Fibroblast of pulmonary artery (primary cell): ENCODE data around the gene COL18A1.
"Not testable (repeated sequence)": the region's sequence is repeated elsewhere in the genome, so short reads cannot be mapped to it uniquely, and the experiment has no call there.

Source experiments
- DNase-seq: peaks from one replicate; pipeline ENCODE4 v3.0.0-alpha.2; 2010; ENCODE audit warnings: low read depth
- H3K4me3 ChIP-seq: replicated peaks from 2 replicates; pipeline ENCODE4 v1.5.1; 2011; ENCODE audit warnings: low read depth, mild to moderate bottlenecking, control low read depth, low read length, moderate library complexity
- TF ChIP-seq, protein P1 (sequence below): IDR thresholded peaks from 2 replicates; pipeline ENCODE4 v1.5.1; 2011; ENCODE audit warnings: mild to moderate bottlenecking, control low read depth, low read length, inconsistent platforms; ENCODE audit errors: missing control alignments

Gene COL18A1

DNA sequence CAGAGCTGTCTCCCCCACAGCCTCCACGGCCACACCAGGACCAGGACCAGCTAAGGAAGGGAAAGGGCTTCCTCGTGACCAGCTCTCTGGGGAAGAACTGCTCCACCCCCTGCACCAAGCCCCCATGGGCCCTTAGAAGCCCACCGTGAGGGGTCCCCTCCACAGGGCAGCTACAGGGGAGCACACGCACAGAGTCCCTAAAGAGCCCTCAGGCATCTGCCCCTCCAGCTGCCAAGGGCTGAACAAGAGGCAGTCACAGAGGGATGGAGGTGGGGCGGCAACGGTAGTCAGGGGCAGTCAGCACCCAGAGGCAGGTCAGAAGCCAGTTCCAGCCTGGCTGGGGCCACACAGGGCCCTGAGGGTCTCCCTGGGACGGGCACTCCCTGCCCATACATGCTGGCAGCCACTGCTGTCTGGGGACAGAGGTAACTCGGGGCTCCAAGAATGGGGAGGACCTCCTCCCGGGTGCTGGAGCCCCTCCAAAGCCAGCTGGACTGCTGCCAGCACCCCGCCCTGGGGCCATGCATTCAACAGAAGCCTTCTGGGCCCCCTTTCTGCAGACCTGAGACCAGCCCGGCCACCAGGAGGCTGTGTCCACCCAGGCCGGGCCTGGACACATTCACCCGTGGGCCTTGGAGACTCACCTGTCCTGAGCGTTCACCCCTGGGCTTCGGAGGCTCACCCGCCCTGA, 118.6 kb downstream of the COL18A1 start:
- no peak overlapping the region for H3K4me3 ChIP-seq
- DNase-seq, result no peak
- TF ChIP-seq, protein P1, sequence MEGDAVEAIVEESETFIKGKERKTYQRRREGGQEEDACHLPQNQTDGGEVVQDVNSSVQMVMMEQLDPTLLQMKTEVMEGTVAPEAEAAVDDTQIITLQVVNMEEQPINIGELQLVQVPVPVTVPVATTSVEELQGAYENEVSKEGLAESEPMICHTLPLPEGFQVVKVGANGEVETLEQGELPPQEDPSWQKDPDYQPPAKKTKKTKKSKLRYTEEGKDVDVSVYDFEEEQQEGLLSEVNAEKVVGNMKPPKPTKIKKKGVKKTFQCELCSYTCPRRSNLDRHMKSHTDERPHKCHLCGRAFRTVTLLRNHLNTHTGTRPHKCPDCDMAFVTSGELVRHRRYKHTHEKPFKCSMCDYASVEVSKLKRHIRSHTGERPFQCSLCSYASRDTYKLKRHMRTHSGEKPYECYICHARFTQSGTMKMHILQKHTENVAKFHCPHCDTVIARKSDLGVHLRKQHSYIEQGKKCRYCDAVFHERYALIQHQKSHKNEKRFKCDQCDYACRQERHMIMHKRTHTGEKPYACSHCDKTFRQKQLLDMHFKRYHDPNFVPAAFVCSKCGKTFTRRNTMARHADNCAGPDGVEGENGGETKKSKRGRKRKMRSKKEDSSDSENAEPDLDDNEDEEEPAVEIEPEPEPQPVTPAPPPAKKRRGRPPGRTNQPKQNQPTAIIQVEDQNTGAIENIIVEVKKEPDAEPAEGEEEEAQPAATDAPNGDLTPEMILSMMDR, result no peak

DNA sequence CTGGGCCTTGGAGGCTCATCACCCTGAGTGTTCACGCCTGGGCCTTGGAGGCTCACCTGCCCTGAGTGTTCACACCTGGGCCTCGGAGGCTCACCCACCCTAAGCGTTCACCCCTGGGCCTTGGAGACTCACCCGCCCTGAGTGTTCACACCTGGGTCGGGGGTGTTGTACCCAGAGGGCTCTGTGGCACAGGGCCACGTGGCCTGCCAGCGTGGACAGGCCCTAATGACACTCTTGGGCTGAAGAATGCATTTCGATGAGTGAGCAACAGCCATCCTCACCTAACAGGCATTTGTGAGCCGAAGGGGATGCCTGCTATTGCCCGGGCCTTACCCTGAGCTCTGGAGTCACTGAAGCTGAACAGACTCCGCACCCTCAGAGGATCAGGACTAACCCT, 119.8 kb downstream of the COL18A1 start:
- no peak for DNase-seq
- no peak overlapping the region for H3K4me3 ChIP-seq
- TF ChIP-seq, protein P1, result no peak

GRCh38 chr21:45525153-45525909, 120.4 kb downstream of the COL18A1 start:
- DNase-seq, result no peak
- TF ChIP-seq, protein P1, result no peak
- no peak overlapping the region for H3K4me3 ChIP-seq

GRCh38 chr21:45525910-45526306, 120.9 kb downstream of the COL18A1 start:
- TF ChIP-seq, protein P1, result no peak
- DNase-seq, result no peak
- H3K4me3 ChIP-seq, result no peak overlapping the region

GRCh38 chr21:45527151-45527999, 122.4 kb downstream of the COL18A1 start:
- not testable (repeated sequence) for H3K4me3 ChIP-seq, DNase-seq

DNA sequence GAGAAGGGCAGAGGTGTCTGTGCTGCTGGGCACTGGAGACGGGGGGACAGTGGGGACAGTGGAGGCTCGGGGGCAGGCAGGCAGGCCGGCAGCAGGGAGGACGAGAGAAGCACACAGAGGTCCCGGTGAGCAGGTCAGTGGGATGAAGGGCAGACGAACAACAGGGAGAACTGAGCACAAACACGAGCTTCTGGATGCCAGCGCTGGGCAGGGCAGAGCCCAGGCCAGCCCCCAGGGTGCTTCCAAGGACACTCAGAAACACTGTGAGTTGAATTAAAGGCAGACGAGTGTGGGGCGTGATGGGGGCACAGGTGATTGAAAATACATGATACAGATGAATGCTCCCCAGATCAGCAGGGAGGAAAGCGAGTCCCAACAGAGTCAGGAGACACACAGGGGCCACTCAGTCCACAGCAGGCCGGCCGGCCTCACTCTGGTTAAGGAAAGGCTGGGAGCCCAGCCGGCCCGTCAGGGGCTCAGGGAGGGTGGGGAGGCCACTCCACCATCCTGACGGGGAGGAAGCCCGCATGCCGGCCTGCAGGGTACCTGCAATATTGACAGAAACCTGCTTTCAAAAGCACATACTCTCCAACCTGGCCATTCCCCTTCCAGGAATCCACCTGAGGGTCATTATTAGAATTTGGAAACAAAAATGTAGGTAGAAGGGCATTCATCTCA, 123.2 kb downstream of the COL18A1 start:
- H3K4me3 ChIP-seq, result no peak overlapping the region
- TF ChIP-seq, protein P1, result no peak
- DNase-seq, result no peak
